CD4-positive, alpha-beta T cell (primary cell): ENCODE measurements around the gene SLC13A1. TPM values are rescaled to one million over a fixed set of nuclear protein-coding genes. Genes with fewer than 3 reads are reported as not detected.

Source experiments
- ATAC-seq: fragments of 200-7000 bp; cut with Tn5 transposase; one replicate; pipeline ENCODE4 v1.10.0; 2022; ENCODE audit warnings: mild to moderate bottlenecking; ENCODE audit not compliant: poor library complexity
- CTCF ChIA-PET: fragments of 350-600 bp; sonication (Branson Sonifier 250); formaldehyde crosslinking; loops from one replicate; lab custom pipeline; 2021; ENCODE audit warnings: antibody characterized with exemption, inconsistent platforms; lab: Charles Lee
- POLR2A ChIA-PET: fragments of 350-600 bp; sonication (Branson Sonifier 250); formaldehyde crosslinking; loops from one replicate; lab custom pipeline; 2021; ENCODE audit warnings: antibody characterized with exemption, inconsistent platforms; lab: Charles Lee
- DNase-seq, 14 experiments: peaks; one replicate each; pipeline ENCODE4 v3.0.0-alpha.2; 2013 to 2020; ENCODE audit warnings: mixed read lengths in 2 of 14
- H3K27ac ChIP-seq, 2 donors: one replicate each; pipeline versions ENCODE4 v1.5.1 to v1.7.0; 2013; ENCODE audit warnings: low read length in 2 of 2, low read depth in 1 of 2, mild to moderate bottlenecking in 1 of 2
- H3K27me3 ChIP-seq, 2 experiments: 1 replicate in 1 of 2; 2 replicates in 1 of 2; pipeline versions ENCODE4 v1.6.1 to v1.7.0; 2013; ENCODE audit warnings: low read length in 2 of 2, control low read depth in 1 of 2, mild to moderate bottlenecking in 1 of 2, moderate library complexity in 1 of 2; ENCODE audit not compliant: insufficient read depth in 2 of 2, control insufficient read depth in 1 of 2
- H3K36me3 ChIP-seq: one replicate; pipeline ENCODE4 v1.6.1; 2013; ENCODE audit warnings: low read length, control low read depth; ENCODE audit not compliant: insufficient read depth
- H3K4me1 ChIP-seq: one replicate; pipeline ENCODE4 v1.6.1; 2013; ENCODE audit warnings: low read length, control low read depth; ENCODE audit not compliant: insufficient read depth
- H3K4me3 ChIP-seq: one replicate; pipeline ENCODE4 v1.5.1; 2013; ENCODE audit warnings: mild to moderate bottlenecking, low read length, moderate library complexity
- H3K9me3 ChIP-seq, 2 experiments: 1 replicate in 1 of 2; 2 replicates in 1 of 2; pipeline versions ENCODE4 v1.6.1 to v1.7.0; 2013; ENCODE audit warnings: low read length in 2 of 2, mild to moderate bottlenecking in 2 of 2, control low read depth in 1 of 2, moderate library complexity in 1 of 2; ENCODE audit not compliant: control insufficient read depth in 1 of 2, insufficient read depth in 1 of 2
- H3K27ac Mint-ChIP-seq: one replicate; pipeline ENCODE4 v1.8.0; 2020; ENCODE audit warnings: mixed read lengths
- H3K27me3 Mint-ChIP-seq: one replicate; pipeline ENCODE4 v1.8.0; 2021; ENCODE audit warnings: mixed read lengths
- H3K36me3 Mint-ChIP-seq: one replicate; pipeline ENCODE4 v1.8.0; 2021; ENCODE audit warnings: low read depth, mixed read lengths
- H3K4me1 Mint-ChIP-seq: one replicate; pipeline ENCODE4 v1.8.0; 2021; ENCODE audit warnings: low read depth, mixed read lengths
- H3K4me3 Mint-ChIP-seq: one replicate; pipeline ENCODE4 v1.8.0; 2020; ENCODE audit warnings: mild to moderate bottlenecking, mixed read lengths
- H3K9me3 Mint-ChIP-seq: one replicate; pipeline ENCODE4 v1.8.0; 2020; ENCODE audit warnings: mixed read lengths
- intact Hi-C, 2 experiments: fragments of 100-400 bp; cut with DNase I in 1 of 2; cut with micrococcal nuclease in 1 of 2; formaldehyde crosslinking; loops; one replicate each; pipeline versions ENCODE4 v1.15.1 to v1.9.0; 2023 to 2025; cut with DNase I, micrococcal nuclease
- total RNA-seq, 174 experiments: library from RNA in 2 of 174; stranded (reverse) in 2 of 174; gene quantifications; one replicate each; pipeline ENCODE4 v1.2.3 and lab custom pipeline; 2021 to 2026
- TF ChIP-seq, protein P1 (sequence below): fragments of 200-600 bp; IDR thresholded peaks from one replicate; pipeline ENCODE4 v1.8.0; 2022; ENCODE audit warnings: antibody characterized with exemption, mild to moderate bottlenecking

The SLC13A1 gene
- total RNA-seq, 2 experiments from 2014 or later, result not detected

DNA sequence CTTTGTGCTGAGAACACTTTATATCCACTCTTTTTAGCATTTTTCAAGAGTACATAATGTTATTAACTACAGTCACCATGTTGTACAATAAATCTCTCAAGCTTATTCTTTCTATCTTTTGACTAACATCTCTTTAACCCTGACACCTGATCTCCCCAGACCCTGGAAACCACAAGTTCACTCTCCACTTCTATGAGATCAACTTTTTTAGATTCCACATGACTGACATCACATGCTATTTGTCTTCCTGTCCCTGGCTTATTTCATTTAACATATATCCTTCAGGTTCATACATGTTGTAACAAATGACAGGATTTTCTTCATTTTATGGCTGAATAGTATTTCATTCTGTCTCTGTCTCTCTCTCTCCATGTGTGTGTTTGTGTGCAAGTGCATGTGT lies 15.5 kb downstream of the SLC13A1 start:
- DNase-seq (no peak), ATAC-seq (no peak)
- no peaks in the 10 kb centered on the region for H3K36me3 Mint-ChIP-seq
- ChIA-PET POLR2A (no interaction called here), CTCF (no interaction called here)
- H3K4me3 Mint-ChIP-seq, result no peak overlapping the region
- H3K27me3 ChIP-seq, result no peaks in the 10 kb centered on the region
- H3K27me3 Mint-ChIP-seq, result no peaks in the 10 kb centered on the region
- intact Hi-C loops, result no loop called here
- H3K27ac Mint-ChIP-seq, result no peak overlapping the region
- no peaks in the 10 kb centered on the region for H3K4me1 ChIP-seq
- H3K4me3 ChIP-seq, result no peak overlapping the region
- no peaks in the 10 kb centered on the region for H3K36me3 ChIP-seq
- H3K9me3 ChIP-seq, result no peaks in the 10 kb centered on the region
- H3K4me1 Mint-ChIP-seq, result no peaks in the 10 kb centered on the region
- H3K9me3 Mint-ChIP-seq, result peaks cover 7% of the 10 kb centered on the region
- no peak overlapping the region for H3K27ac ChIP-seq
- TF ChIP-seq, protein P1, sequence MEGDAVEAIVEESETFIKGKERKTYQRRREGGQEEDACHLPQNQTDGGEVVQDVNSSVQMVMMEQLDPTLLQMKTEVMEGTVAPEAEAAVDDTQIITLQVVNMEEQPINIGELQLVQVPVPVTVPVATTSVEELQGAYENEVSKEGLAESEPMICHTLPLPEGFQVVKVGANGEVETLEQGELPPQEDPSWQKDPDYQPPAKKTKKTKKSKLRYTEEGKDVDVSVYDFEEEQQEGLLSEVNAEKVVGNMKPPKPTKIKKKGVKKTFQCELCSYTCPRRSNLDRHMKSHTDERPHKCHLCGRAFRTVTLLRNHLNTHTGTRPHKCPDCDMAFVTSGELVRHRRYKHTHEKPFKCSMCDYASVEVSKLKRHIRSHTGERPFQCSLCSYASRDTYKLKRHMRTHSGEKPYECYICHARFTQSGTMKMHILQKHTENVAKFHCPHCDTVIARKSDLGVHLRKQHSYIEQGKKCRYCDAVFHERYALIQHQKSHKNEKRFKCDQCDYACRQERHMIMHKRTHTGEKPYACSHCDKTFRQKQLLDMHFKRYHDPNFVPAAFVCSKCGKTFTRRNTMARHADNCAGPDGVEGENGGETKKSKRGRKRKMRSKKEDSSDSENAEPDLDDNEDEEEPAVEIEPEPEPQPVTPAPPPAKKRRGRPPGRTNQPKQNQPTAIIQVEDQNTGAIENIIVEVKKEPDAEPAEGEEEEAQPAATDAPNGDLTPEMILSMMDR, result no peak

DNA sequence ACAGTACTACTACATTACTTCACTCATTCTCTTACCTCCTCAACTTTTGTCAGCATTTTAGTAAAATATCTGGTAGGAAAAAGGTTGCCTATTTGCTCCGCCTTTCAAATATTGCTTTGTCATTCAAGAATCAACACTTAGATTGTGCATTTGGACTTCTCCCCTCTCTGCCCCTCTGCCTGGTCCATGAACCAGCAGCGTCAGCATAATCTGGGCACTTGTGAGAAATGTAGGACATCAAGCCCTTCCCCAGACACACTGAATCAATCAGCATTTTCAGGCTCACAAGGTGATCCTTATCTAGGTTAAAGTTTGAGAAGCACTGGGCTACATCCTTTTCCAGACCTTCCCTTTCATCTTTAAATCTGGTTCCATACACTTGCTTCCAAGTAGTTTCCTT lies 16.3 kb downstream of the SLC13A1 start:
- ChIA-PET CTCF (no interaction called here), POLR2A (no interaction called here)
- ATAC-seq, result no peak
- H3K27me3 ChIP-seq, result no peaks in the 10 kb centered on the region
- H3K4me1 ChIP-seq, result no peaks in the 10 kb centered on the region
- Mint-ChIP-seq H3K36me3 (no peaks in the 10 kb centered on the region), H3K9me3 (peaks cover 7% of the 10 kb centered on the region), H3K4me1 (no peaks in the 10 kb centered on the region), H3K27me3 (no peaks in the 10 kb centered on the region), H3K27ac (no peak overlapping the region), H3K4me3 (no peak overlapping the region)
- intact Hi-C loops, result no loop called here
- no peak overlapping the region for H3K4me3 ChIP-seq
- no peak for DNase-seq
- H3K27ac ChIP-seq, result no peak overlapping the region
- TF ChIP-seq, protein P1, result no peak
- no peaks in the 10 kb centered on the region for H3K36me3 ChIP-seq
- no peaks in the 10 kb centered on the region for H3K9me3 ChIP-seq

DNA sequence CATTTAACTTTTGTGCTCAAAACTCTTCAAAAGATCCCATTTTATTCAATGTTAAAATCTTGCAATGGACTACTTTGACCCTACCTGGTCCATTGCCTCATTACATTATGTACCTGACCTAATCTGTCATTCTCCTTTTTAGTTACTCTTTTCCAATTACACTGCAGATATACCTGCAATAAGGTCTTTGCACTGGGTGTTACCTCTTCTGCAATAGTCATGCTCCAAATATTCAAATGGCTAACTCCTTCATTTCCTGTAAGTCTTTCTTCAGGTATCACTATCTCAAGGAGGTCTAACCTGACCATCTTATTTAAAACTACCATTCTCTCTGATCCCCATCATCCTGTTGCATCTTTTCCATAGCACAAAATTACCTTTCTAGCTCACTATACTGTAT lies 22.3 kb downstream of the SLC13A1 start:
- Histone ChIP-seq H3K9me3 (no peaks in the 10 kb centered on the region), H3K27ac (no peak overlapping the region), H3K4me3 (no peak overlapping the region), H3K36me3 (no peaks in the 10 kb centered on the region), H3K27me3 (no peaks in the 10 kb centered on the region), H3K4me1 (no peaks in the 10 kb centered on the region)
- no peak for ATAC-seq
- TF ChIP-seq, protein P1, result no peak
- POLR2A ChIA-PET, result no interaction called here
- H3K4me1 Mint-ChIP-seq, result no peaks in the 10 kb centered on the region
- H3K36me3 Mint-ChIP-seq, result no peaks in the 10 kb centered on the region
- H3K27ac Mint-ChIP-seq, result no peak overlapping the region
- intact Hi-C loops, result no loop called here
- H3K9me3 Mint-ChIP-seq, result peaks cover 2% of the 10 kb centered on the region
- no peak overlapping the region for H3K4me3 Mint-ChIP-seq
- H3K27me3 Mint-ChIP-seq, result no peaks in the 10 kb centered on the region
- CTCF ChIA-PET, result no interaction called here
- DNase-seq, result no peak
